Prostate gland (tissue), 2 donors: ENCODE measurements around the gene DDX28. TPM values are rescaled to one million over a fixed set of nuclear protein-coding genes. Genes with fewer than 3 reads are reported as not detected.
"Not testable (repeated sequence)": the region's sequence is repeated elsewhere in the genome, so short reads cannot be mapped to it uniquely, and the experiment has no call there.

Experiments
- DNase-seq: peaks from one replicate; pipeline ENCODE4 v3.0.0-alpha.2; 2019; ENCODE audit warnings: low spot score
- H3K27ac ChIP-seq, 2 donors: fragments of 200-600 bp; sonication (generic); 2 replicates each; pipeline ENCODE4 v1.5.1; 2017 to 2019
- H3K27me3 ChIP-seq: fragments of 200-600 bp; sonication (generic); replicated peaks from 2 replicates; pipeline ENCODE4 v1.5.1; 2019; ENCODE audit not compliant: insufficient read depth
- H3K36me3 ChIP-seq, 2 donors: fragments of 200-600 bp; sonication (generic); 1 replicate in 1 of 2; 2 replicates in 1 of 2; pipeline versions ENCODE4 v1.5.1 to v1.8.1; 2017 to 2019
- H3K4me1 ChIP-seq: fragments of 200-600 bp; sonication (generic); replicated peaks from 2 replicates; pipeline ENCODE4 v1.5.1; 2019
- H3K4me3 ChIP-seq, 2 donors: fragments of 200-600 bp; sonication (generic); 2 replicates each; pipeline ENCODE4 v1.5.1; 2017 to 2019
- H3K9me3 ChIP-seq: fragments of 200-600 bp; sonication (generic); 2 replicates; pipeline ENCODE4 v1.5.1; 2017
- POLR2A ChIP-seq: fragments of 450-650 bp; IDR thresholded peaks from one replicate; pipeline ENCODE4 v1.6.1; 2016; ENCODE audit warnings: antibody characterized with exemption, mild to moderate bottlenecking
- POLR2AphosphoS5 ChIP-seq: sonication (generic); formaldehyde crosslinking; IDR thresholded peaks from one replicate; pipeline ENCODE4 v1.6.1; 2017; ENCODE audit warnings: antibody characterized with exemption
- WGBS: methylation state at CpG from one replicate; pipeline ENCODE4 v1.1.5; 2018; 5-methylcytosine and 5-hydroxymethylcytosine counted together
- intact Hi-C: fragments of 100-400 bp; cut with DNase I; formaldehyde crosslinking; loops from one replicate; pipeline ENCODE4 v1.14.2; 2022
- total RNA-seq, 2 donors: library from RNA; depleted of rRNA; stranded (reverse); fragments of >200 nt; gene quantifications; one replicate each; pipeline ENCODE4 v1.1.0, GENCODE V29; 2016
- TF ChIP-seq, protein P1 (sequence below), 4 experiments: fragments of 200-600 bp in 2 of 4; fragments of 450-650 bp in 2 of 4; sonication (generic) in 2 of 4; IDR thresholded peaks; 1 replicate in 3 of 4; 2 replicates in 1 of 4; pipeline ENCODE4 v1.5.1; 2016 to 2019; ENCODE audit warnings: antibody characterized with exemption in 4 of 4, mild to moderate bottlenecking in 2 of 4, moderate library complexity in 2 of 4

The DDX28 gene
- total RNA-seq, 2 donors from 2014 or later: 7.1 to 16.5 TPM

DNA sequence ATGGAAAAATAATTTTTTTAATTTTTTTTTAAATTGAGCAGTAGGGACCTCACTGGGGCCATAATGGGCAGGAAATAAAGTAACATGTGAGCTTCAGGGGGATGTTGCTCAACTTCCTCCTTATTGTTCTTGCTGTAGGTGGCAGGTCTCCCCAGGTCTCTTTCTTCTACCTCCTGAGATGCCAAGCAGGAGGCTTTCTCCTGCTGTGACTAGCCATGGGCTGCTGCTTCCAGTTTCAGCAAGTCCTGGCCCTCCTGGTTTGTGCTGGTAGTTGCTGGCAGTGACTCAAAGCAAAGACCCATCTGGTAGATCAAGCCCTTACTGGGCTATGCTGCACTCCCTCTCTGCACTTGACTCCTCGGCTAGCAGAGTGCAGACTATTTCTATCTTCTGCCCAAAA lies 9.6 kb downstream of the DDX28 start:
- no peaks in the 10 kb centered on the region for H3K4me1 ChIP-seq
- H3K9me3 ChIP-seq: no peaks in the 10 kb centered on the region
- H3K4me3 ChIP-seq: no peak overlapping the region
- intact Hi-C loops: no loop called here
- WGBS: 36% methylated on average over 1 of the region's 1 CpG
- no peak overlapping the region for H3K27ac ChIP-seq
- TF ChIP-seq, protein P1, sequence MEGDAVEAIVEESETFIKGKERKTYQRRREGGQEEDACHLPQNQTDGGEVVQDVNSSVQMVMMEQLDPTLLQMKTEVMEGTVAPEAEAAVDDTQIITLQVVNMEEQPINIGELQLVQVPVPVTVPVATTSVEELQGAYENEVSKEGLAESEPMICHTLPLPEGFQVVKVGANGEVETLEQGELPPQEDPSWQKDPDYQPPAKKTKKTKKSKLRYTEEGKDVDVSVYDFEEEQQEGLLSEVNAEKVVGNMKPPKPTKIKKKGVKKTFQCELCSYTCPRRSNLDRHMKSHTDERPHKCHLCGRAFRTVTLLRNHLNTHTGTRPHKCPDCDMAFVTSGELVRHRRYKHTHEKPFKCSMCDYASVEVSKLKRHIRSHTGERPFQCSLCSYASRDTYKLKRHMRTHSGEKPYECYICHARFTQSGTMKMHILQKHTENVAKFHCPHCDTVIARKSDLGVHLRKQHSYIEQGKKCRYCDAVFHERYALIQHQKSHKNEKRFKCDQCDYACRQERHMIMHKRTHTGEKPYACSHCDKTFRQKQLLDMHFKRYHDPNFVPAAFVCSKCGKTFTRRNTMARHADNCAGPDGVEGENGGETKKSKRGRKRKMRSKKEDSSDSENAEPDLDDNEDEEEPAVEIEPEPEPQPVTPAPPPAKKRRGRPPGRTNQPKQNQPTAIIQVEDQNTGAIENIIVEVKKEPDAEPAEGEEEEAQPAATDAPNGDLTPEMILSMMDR (IDR thresholded peaks at IDR 0.05): no peak
- TF ChIP-seq POLR2A (no peak), POLR2AphosphoS5 (no peak)
- H3K36me3 ChIP-seq: no peaks in the 10 kb centered on the region
- no peaks in the 10 kb centered on the region for H3K27me3 ChIP-seq
- DNase-seq: no peak

DNA sequence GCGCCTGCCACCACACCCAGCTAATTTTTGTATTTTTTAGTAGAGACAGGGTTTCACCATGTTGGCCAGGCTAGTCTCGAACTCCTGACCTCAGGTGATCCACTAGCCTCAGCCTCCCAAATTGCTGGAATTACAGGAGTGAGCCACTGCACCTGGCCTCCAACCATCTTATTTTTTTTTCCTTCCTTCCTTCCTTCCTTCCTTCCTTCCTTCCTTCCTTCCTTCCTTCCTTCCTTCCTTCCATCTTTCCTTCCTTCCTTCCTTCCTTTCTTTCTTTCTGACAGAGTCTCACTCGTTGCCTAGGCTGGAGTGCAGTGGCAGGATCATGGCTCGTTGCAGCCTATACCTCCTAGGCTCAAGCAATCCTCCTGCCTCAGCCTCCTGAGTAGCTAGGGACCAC lies 13.2 kb downstream of the DDX28 start:
- 91% methylated on average over 4 of the region's 4 CpGs for WGBS
- H3K27me3 ChIP-seq, H3K9me3 ChIP-seq, H3K4me3 ChIP-seq, intact Hi-C loops, H3K27ac ChIP-seq, DNase-seq, H3K4me1 ChIP-seq, H3K36me3 ChIP-seq: not testable (repeated sequence)

DNA sequence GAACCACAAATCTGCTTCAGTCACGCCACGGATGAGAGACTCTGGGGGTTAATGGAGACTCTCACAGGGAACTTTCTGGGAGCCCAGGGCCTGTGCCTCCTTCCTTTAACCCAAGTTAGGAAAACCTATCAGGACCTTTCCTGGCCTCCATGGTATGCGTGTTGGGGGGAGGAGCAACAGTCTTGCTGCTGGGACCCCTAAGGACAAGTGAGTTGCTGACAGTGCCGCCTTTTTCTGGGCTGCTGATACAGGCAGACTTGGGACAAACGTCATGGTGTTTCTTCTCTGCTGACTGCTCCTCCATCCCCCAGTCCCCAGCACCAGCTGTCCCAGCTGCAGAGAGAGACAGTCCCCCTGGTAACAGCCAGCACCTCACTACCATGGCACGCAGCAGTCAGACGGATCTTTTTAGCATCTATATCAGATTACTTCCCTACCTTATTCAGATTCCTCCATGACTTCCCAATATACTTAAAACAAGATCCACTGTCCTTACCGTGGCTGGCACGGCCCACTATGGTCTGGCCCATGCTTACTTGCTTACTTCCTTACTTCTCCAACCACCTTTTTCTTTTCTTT lies 13.8 kb downstream of the DDX28 start:
- Histone ChIP-seq H3K4me3 (no peak overlapping the region), H3K27me3 (no peaks in the 10 kb centered on the region), H3K4me1 (no peaks in the 10 kb centered on the region), H3K27ac (no peak overlapping the region), H3K36me3 (no peaks in the 10 kb centered on the region), H3K9me3 (no peaks in the 10 kb centered on the region)
- DNase-seq: no peak
- intact Hi-C loops: no loop called here
- TF ChIP-seq POLR2A (no peak), POLR2AphosphoS5 (no peak)
- TF ChIP-seq, protein P1 (IDR thresholded peaks at IDR 0.05): no peak
- WGBS: 66% methylated on average over 9 of the region's 9 CpGs

DNA sequence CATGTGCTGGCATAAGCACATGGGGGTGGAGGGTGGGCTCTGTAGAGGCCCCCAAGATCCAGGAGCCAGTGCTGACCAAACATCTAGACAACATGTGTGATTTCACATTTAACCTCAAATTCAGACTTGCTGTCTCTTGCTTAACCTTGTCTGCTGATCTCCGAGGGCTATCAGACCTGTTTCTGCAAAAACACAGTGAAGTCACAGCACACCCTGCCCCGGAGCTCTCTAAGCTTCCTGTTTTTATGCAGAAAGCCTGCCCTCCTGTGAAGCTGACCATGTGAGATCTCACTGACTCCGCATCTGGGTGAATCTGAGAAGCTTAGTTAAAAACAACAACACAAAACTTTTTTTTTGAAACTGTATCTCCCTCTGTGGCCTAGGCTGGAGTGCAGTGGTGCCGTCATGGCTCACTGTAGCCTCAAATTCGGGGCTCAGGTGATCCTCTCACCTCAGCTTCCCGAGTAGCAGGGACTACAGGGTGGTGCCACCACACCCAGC lies 17.2 kb downstream of the DDX28 start:
- Histone ChIP-seq H3K27me3 (no peaks in the 10 kb centered on the region), H3K27ac (peak overlapping the region in 1 of 2 donors; percentile 3), H3K4me3 (no peak overlapping the region), H3K4me1 (no peaks in the 10 kb centered on the region), H3K36me3 (no peaks in the 10 kb centered on the region), H3K9me3 (no peaks in the 10 kb centered on the region)
- intact Hi-C loops: no loop called here
- no peak for DNase-seq
- TF ChIP-seq POLR2AphosphoS5: no peak
- 47% methylated on average over 6 of the region's 6 CpGs for whole genome bisulfite sequencing

DNA sequence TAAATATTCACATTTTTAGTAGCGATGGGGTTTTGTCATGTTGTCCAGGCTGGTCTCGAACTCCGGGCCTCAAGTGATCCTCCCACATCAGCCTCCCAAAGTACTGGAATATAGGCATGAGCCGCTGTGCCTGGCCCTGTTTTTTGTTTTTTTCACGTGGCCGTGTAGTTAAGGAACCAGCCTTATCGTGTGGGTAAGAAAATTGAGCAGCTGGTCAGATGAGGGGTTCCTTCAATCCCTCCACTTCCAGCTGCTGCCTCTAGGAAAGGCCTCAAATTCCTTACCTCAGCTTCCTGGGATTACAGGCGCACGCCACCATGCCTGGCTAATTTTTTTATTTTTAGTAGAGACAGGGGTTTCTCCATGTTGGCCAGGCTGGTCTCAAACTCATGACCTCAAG lies 17.8 kb downstream of the DDX28 start:
- no peaks in the 10 kb centered on the region for H3K9me3 ChIP-seq
- H3K27me3 ChIP-seq: no peaks in the 10 kb centered on the region
- H3K4me3 ChIP-seq: no peak overlapping the region
- no peak for TF ChIP-seq POLR2A
- TF ChIP-seq, protein P1 (IDR thresholded peaks at IDR 0.05): no peak
- no peak for TF ChIP-seq POLR2AphosphoS5
- WGBS: 90% methylated on average over 9 of the region's 9 CpGs
- no peak for DNase-seq
- intact Hi-C loops: no loop called here
- H3K36me3 ChIP-seq: no peaks in the 10 kb centered on the region
- H3K27ac ChIP-seq: peak overlapping the region in 1 of 2 donors; percentile 3
- no peaks in the 10 kb centered on the region for H3K4me1 ChIP-seq

DNA sequence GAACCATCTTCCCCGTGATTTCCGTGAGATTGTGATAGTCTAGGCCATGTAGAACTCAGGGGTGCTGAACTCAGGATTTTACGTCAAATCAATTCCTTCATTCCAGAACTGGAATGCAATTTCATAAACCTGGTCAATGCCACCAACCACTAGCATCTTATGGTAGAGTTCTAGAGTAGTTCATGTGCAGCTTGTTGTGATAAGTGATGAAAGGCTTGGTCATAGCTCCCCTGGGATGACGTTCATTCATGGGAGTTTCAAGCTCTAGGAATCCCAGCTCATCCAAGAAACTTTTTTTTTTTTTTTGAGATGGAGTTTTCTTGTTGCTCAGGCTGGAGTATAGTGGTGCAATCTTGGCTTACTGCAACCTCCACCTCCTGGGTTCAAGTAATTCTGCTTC lies 20.0 kb downstream of the DDX28 start:
- Histone ChIP-seq H3K36me3 (no peaks in the 10 kb centered on the region), H3K4me3 (no peak overlapping the region), H3K4me1 (no peaks in the 10 kb centered on the region), H3K9me3 (no peaks in the 10 kb centered on the region), H3K27ac (no peak overlapping the region), H3K27me3 (no peaks in the 10 kb centered on the region)
- no peak for DNase-seq
- intact Hi-C loops: no loop called here
- TF ChIP-seq POLR2AphosphoS5 (no peak), POLR2A (no peak)
- TF ChIP-seq, protein P1 (IDR thresholded peaks at IDR 0.05): no peak
- 79% methylated on average over 4 of the region's 4 CpGs for WGBS
